ENCODE results near the gene SLC25A51. TPM values are rescaled to one million over a fixed set of nuclear protein-coding genes. Genes with fewer than 3 reads are reported as not detected.
"Not testable (repeated sequence)": the region's sequence is repeated elsewhere in the genome, so short reads cannot be mapped to it uniquely, and the experiment has no call there.

Gene SLC25A51
- total and polyA plus RNA-seq, 7 experiments from 2014 or later, result 10.8 to 37.8 (median 23.0) TPM

GRCh38 chr9:37909836-37910235, 5.9 kb upstream of the SLC25A51 start:
- H3K9me3 ChIP-seq (ENCODE audit: control insufficient read depth in 2 of 3, low read length in 3 of 3); H3K4me1 ChIP-seq (ENCODE audit: control insufficient read depth in 2 of 2, insufficient read depth in 2 of 2, low read length in 2 of 2); H3K36me3 Mint-ChIP-seq; H3K4me3 ChIP-seq (ENCODE audit: low read length); DNase-seq; H3K9me3 Mint-ChIP-seq; H3K27me3 ChIP-seq (ENCODE audit: control insufficient read depth in 2 of 2, insufficient read depth in 2 of 2, low read length in 2 of 2); ATAC-seq; H3K36me3 ChIP-seq (ENCODE audit: control insufficient read depth in 2 of 3, insufficient read depth in 3 of 3, low read length in 3 of 3); H3K27ac Mint-ChIP-seq; H3K27me3 Mint-ChIP-seq; CTCF ChIA-PET; H3K27ac ChIP-seq (ENCODE audit: low read depth, low read length); H3K4me3 Mint-ChIP-seq: not testable (repeated sequence)
- intact Hi-C loops (cut with micrococcal nuclease), result loop anchor here in 1 of 2 donors (5.0 kb wide), 1 partner anchor 428 kb away; no protein-coding TSS in a partner anchor
- POLR2A ChIA-PET, result interaction anchor here (0.6 kb wide), 1 partner anchor 162 kb away, joined by 3 read pairs; no protein-coding TSS in a partner anchor
- peaks cover 6 to 13% (median 10%) of the 10 kb centered on the region in 7 donors for H3K4me1 Mint-ChIP-seq

DNA sequence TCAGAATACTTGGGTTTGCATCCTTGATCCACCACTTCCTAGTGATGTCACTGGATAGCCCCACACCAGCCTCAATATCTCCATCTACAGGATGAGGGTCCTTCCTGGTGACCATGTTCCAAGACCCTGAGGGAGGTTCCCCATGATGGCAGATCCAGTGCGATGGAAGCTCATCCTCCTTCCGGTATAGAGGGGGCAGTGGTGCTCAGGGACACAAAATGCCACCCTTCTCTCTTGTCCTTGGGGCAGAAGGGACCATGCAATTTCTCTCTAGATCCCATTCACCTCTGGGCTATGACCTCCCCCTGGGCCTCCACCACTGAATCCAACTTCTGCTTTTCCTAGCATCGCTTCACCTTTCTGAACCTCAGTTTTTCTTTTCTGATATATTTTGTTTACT, 5.4 kb upstream of the SLC25A51 start:
- H3K4me3 ChIP-seq (ENCODE audit: low read length), result no peak overlapping the region
- POLR2A ChIA-PET, result no interaction called here
- H3K27me3 ChIP-seq (ENCODE audit: control insufficient read depth in 2 of 2, insufficient read depth in 2 of 2, low read length in 2 of 2), result no peaks in the 10 kb centered on the region
- H3K27ac Mint-ChIP-seq, result no peak overlapping the region
- H3K9me3 Mint-ChIP-seq, result no peaks in the 10 kb centered on the region
- H3K4me1 ChIP-seq (ENCODE audit: control insufficient read depth in 2 of 2, insufficient read depth in 2 of 2, low read length in 2 of 2), result peaks cover 7 to 8% of the 10 kb centered on the region in 2 donors
- no peaks in the 10 kb centered on the region for H3K36me3 ChIP-seq (ENCODE audit: control insufficient read depth in 2 of 3, insufficient read depth in 3 of 3, low read length in 3 of 3)
- H3K36me3 Mint-ChIP-seq, result peaks cover 0 to 2% (median 0%) of the 10 kb centered on the region in 5 donors
- H3K4me1 Mint-ChIP-seq, result peaks cover 11 to 18% (median 15%) of the 10 kb centered on the region in 7 donors
- CTCF ChIA-PET, result no interaction called here
- no peak overlapping the region for H3K27ac ChIP-seq (ENCODE audit: low read depth, low read length)
- no peaks in the 10 kb centered on the region for H3K9me3 ChIP-seq (ENCODE audit: control insufficient read depth in 2 of 3, low read length in 3 of 3)
- intact Hi-C loops (cut with micrococcal nuclease), result no loop called here
- ATAC-seq (no peak), DNase-seq (no peak)
- peaks cover 0 to 4% (median 0%) of the 10 kb centered on the region in 5 donors for H3K27me3 Mint-ChIP-seq
- no peak overlapping the region for H3K4me3 Mint-ChIP-seq

GRCh38 chr9:37908698-37909186, 4.8 kb upstream of the SLC25A51 start:
- Histone ChIP-seq H3K27ac (ENCODE audit: low read depth, low read length) (no peak overlapping the region), H3K4me3 (ENCODE audit: low read length) (no peak overlapping the region), H3K4me1 (ENCODE audit: control insufficient read depth in 2 of 2, insufficient read depth in 2 of 2, low read length in 2 of 2) (peaks cover 8% of the 10 kb centered on the region in 2 donors), H3K27me3 (ENCODE audit: control insufficient read depth in 2 of 2, insufficient read depth in 2 of 2, low read length in 2 of 2) (no peaks in the 10 kb centered on the region), H3K9me3 (ENCODE audit: control insufficient read depth in 2 of 3, low read length in 3 of 3) (no peaks in the 10 kb centered on the region), H3K36me3 (ENCODE audit: control insufficient read depth in 2 of 3, insufficient read depth in 3 of 3, low read length in 3 of 3) (peaks cover 0 to 1% (median 0%) of the 10 kb centered on the region in 3 experiments)
- no peaks in the 10 kb centered on the region for H3K9me3 Mint-ChIP-seq
- H3K27me3 Mint-ChIP-seq, result peaks cover 0 to 4% (median 0%) of the 10 kb centered on the region in 5 donors
- H3K4me1 Mint-ChIP-seq, result peaks cover 11 to 21% (median 16%) of the 10 kb centered on the region in 7 donors
- ChIA-PET POLR2A (interaction anchor here (0.6 kb wide), 1 partner anchor 592 kb away, joined by 3 read pairs; no protein-coding TSS in a partner anchor), CTCF (interaction anchor here (0.6 to 0.7 kb wide), 2 partner anchors 177 to 200 kb away, joined by 3 read pairs; no protein-coding TSS in a partner anchor)
- no peak overlapping the region for H3K4me3 Mint-ChIP-seq
- intact Hi-C loops (cut with micrococcal nuclease), result no loop called here
- peaks cover 0 to 2% (median 0%) of the 10 kb centered on the region in 5 donors for H3K36me3 Mint-ChIP-seq
- ATAC-seq (peak; percentile 28), DNase-seq (no peak)
- no peak overlapping the region for H3K27ac Mint-ChIP-seq

DNA sequence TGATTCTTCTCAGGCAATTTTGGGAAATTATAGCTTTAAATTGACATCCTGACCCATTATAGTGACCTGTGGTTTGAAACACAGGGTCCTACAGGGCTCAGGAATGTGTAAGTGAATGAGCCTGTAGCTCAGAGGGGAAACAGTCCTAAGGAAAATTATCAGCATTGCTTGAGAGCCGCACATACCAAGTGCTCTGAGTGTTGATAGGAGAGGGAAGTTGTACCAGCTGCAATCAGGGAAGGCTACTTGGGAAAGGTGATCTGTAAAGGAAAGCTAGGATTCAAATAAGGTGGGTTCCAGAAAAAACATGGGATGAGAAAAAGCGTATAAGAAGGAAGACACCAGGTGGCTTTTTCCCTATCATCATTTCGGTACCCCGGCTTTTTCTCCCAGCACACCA, 4.4 kb upstream of the SLC25A51 start:
- CTCF ChIA-PET, result interaction anchor here (0.6 to 0.7 kb wide), 2 partner anchors 178 to 200 kb away, joined by 3 read pairs; no protein-coding TSS in a partner anchor
- no peaks in the 10 kb centered on the region for H3K27me3 ChIP-seq (ENCODE audit: control insufficient read depth in 2 of 2, insufficient read depth in 2 of 2, low read length in 2 of 2)

GRCh38 chr9:37906312-37907239, 2.6 kb upstream of the SLC25A51 start:
- H3K9me3 Mint-ChIP-seq, result no peaks in the 10 kb centered on the region
- H3K36me3 Mint-ChIP-seq, result peaks cover 0 to 2% (median 0%) of the 10 kb centered on the region in 5 donors
- intact Hi-C loops (cut with micrococcal nuclease), result no loop called here
- H3K27me3 ChIP-seq (ENCODE audit: control insufficient read depth in 2 of 2, insufficient read depth in 2 of 2, low read length in 2 of 2), result no peaks in the 10 kb centered on the region
- peaks cover 0 to 4% (median 0%) of the 10 kb centered on the region in 5 donors for H3K27me3 Mint-ChIP-seq
- ATAC-seq (no peak), DNase-seq (no peak)
- H3K27ac ChIP-seq (ENCODE audit: low read depth, low read length), result no peak overlapping the region
- no peak overlapping the region for H3K4me3 ChIP-seq (ENCODE audit: low read length)
- CTCF ChIA-PET, result interaction anchor here (1.3 kb wide), 1 partner anchor 154 kb away, joined by 4 read pairs; no protein-coding TSS in a partner anchor
- H3K4me3 Mint-ChIP-seq, result peak overlapping the region in 5 of 10 donors; percentile 38 to 54 (median 45)
- peak overlapping the region in 6 of 9 donors; percentile 27 to 92 (median 74) for H3K27ac Mint-ChIP-seq
- peaks cover 16 to 36% (median 29%) of the 10 kb centered on the region in 7 donors for H3K4me1 Mint-ChIP-seq
- peaks cover 20 to 22% of the 10 kb centered on the region in 2 donors for H3K4me1 ChIP-seq (ENCODE audit: control insufficient read depth in 2 of 2, insufficient read depth in 2 of 2, low read length in 2 of 2)
- H3K36me3 ChIP-seq (ENCODE audit: control insufficient read depth in 2 of 3, insufficient read depth in 3 of 3, low read length in 3 of 3), result peaks cover 0 to 5% (median 0%) of the 10 kb centered on the region in 3 experiments
- no peaks in the 10 kb centered on the region for H3K9me3 ChIP-seq (ENCODE audit: control insufficient read depth in 2 of 3, low read length in 3 of 3)
- POLR2A ChIA-PET, result no interaction called here

More for the DNA sequence above, 4.4 kb upstream of the SLC25A51 start:
- Histone ChIP-seq H3K36me3 (ENCODE audit: control insufficient read depth in 2 of 3, insufficient read depth in 3 of 3, low read length in 3 of 3) (peaks cover 0 to 5% (median 0%) of the 10 kb centered on the region in 3 experiments), H3K27ac (ENCODE audit: low read depth, low read length) (no peak overlapping the region), H3K9me3 (ENCODE audit: control insufficient read depth in 2 of 3, low read length in 3 of 3) (no peaks in the 10 kb centered on the region), H3K4me3 (ENCODE audit: low read length) (no peak overlapping the region), H3K4me1 (ENCODE audit: control insufficient read depth in 2 of 2, insufficient read depth in 2 of 2, low read length in 2 of 2) (peaks cover 8 to 10% of the 10 kb centered on the region in 2 donors)
- ATAC-seq, result no peak
- H3K36me3 Mint-ChIP-seq, result peaks cover 0 to 2% (median 0%) of the 10 kb centered on the region in 5 donors
- DNase-seq, result no peak
- POLR2A ChIA-PET, result interaction anchor here (0.6 kb wide), 1 partner anchor 592 kb away, joined by 3 read pairs; no protein-coding TSS in a partner anchor
- H3K27me3 Mint-ChIP-seq, result peaks cover 0 to 4% (median 0%) of the 10 kb centered on the region in 5 donors
- intact Hi-C loops (cut with micrococcal nuclease), result no loop called here
- no peak overlapping the region for H3K4me3 Mint-ChIP-seq
- H3K4me1 Mint-ChIP-seq, result peaks cover 9 to 21% (median 14%) of the 10 kb centered on the region in 7 donors
- no peak overlapping the region for H3K27ac Mint-ChIP-seq
- no peaks in the 10 kb centered on the region for H3K9me3 Mint-ChIP-seq

- no peaks in the 10 kb centered on the region for H3K27me3 ChIP-seq (ENCODE audit: control insufficient read depth in 2 of 2, insufficient read depth in 2 of 2, low read length in 2 of 2)
- no peak for DNase-seq
- peaks cover 0 to 2% (median 0%) of the 10 kb centered on the region in 5 donors for H3K36me3 Mint-ChIP-seq
- peaks cover 20 to 22% of the 10 kb centered on the region in 2 donors for H3K4me1 ChIP-seq (ENCODE audit: control insufficient read depth in 2 of 2, insufficient read depth in 2 of 2, low read length in 2 of 2)
- ChIA-PET POLR2A (no interaction called here), CTCF (interaction anchor here (1.3 kb wide), 1 partner anchor 153 kb away, joined by 4 read pairs; no protein-coding TSS in a partner anchor)
- no peaks in the 10 kb centered on the region for H3K9me3 ChIP-seq (ENCODE audit: control insufficient read depth in 2 of 3, low read length in 3 of 3)
- H3K4me3 ChIP-seq (ENCODE audit: low read length), result no peak overlapping the region
- H3K9me3 Mint-ChIP-seq, result no peaks in the 10 kb centered on the region
- peak overlapping the region in 6 of 9 donors; percentile 20 to 92 (median 64) for H3K27ac Mint-ChIP-seq
- H3K4me3 Mint-ChIP-seq, result peak overlapping the region; percentile 6 to 63 (median 44)
- ATAC-seq, result no peak
- H3K27me3 Mint-ChIP-seq, result peaks cover 0 to 4% (median 0%) of the 10 kb centered on the region in 5 donors
- peaks cover 16 to 38% (median 29%) of the 10 kb centered on the region in 7 donors for H3K4me1 Mint-ChIP-seq
- intact Hi-C loops (cut with micrococcal nuclease), result loop anchor here in 1 of 2 donors (2.0 kb wide), 4 partner anchors 105 to 487 kb away; partner anchors contain the start of genes ALDH1B1, DCAF10 and SHB
- peaks cover 0 to 5% (median 0%) of the 10 kb centered on the region in 3 experiments for H3K36me3 ChIP-seq (ENCODE audit: control insufficient read depth in 2 of 3, insufficient read depth in 3 of 3, low read length in 3 of 3)
- no peak overlapping the region for H3K27ac ChIP-seq (ENCODE audit: low read depth, low read length)
Measured at GRCh38 chr9:37905776-37906175, 1.8 kb upstream of the SLC25A51 start.
